HG03108 (cell line): ENCODE measurements around the gene SHLD1.
A peak's percentile ranks its signal among the peaks of the same experiment; 100 is the strongest.

ENCODE experiments used
- ATAC-seq: cut with Tn5 transposase; IDR thresholded peaks from one replicate; pipeline ENCODE4 v1.9.1; 2021; ENCODE audit warnings: moderate library complexity; ENCODE audit not compliant: unreplicated experiment

The SHLD1 gene

DNA sequence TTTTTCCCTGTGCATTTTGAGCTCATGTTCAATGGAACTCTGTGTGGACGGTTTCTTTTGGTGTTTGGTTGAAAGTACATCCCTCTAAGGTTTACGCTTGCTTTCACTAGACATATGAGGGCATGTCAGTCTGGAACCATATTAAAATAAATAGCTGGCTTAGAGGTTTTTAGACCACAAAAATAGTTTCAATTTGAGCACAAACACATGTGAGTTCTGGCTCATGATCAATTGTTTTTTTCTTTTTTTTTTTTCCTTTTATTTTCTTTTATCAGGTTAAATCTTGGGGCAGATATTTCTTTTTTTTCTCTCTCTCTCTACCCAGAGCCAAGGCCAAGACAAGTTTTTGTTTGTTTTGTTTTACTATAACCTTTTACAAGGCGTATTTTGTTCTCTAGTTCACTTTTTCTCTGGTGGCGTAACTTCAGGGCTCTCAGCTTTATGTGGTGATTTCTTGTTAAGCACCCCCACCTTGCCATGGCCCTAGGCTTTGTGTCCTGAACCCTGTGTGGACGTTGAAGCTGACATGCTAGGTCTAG, 92.9 kb downstream of the SHLD1 start:
- peak; percentile 50 for ATAC-seq

DNA sequence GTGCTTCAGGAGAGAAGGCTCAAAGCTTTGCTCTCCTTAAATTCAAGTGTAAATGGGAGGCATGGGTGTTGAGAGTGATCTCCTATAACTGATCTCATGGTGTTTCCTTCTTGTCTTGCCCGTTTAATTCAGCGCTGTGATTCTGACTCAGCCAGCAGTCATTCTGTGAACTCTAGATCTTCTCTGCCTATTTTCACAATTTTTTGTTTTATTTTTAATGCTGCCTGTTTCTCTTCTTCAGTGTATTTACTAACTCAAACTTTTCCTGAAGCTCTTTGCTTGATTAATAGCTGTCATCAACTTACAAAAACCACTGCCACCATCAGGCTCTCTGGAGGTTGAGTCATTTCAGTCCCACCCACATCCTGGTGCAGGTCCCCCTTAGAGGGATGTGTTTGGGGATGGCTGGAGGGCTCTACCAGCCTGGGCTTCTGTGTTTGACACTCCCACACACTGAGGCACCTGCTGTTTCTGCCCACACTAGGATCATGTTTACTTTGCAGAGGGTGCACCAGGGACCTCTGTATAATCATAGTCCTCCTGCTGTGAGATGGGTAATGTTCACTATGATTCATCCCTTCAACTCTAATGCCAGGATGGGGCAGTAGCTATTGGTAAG, 94.0 kb downstream of the SHLD1 start:
- ATAC-seq, result peak; percentile 74

DNA sequence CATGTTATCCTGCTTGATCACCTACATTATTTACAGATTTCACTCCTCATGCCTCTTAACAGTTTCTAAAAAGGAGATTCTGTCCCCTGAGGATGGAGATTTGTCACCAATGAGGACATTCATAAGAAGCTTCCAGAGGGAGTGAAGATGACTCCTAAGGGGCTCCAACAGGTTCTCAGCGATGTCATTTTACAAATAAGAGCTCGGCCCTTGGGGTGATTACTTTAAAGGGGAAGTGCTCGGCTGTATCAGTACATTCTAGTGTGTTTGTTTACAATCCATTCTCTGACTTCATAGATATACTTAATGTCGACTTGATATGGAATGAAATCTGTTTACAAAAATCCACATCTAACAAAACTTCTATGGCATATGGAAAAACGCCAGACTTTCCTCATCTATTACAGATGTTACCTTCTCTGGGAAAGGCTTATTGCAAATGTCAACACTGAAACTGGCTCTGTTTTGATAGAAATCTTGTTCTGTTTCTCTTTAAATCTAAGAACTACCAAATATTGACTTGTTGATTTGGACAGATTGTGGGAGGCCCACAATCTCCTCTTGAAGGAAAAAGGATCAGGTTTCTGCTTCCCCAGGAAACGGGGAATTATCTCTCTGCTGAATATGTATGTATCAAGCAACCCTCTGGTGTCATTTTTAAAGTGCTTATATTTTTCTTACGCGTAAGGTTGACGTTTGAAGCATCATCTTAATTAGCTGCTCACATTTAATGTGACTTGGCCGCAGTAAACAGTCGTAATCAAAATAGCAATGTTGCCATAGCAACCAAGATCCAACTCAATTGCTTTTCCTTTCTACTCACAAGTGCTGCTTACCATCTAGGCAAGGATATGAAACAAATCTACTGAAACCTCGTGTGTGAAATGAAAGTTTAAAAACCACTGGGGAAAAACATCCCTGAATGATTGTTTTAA, 95.7 kb downstream of the SHLD1 start:
- no peak for ATAC-seq

DNA sequence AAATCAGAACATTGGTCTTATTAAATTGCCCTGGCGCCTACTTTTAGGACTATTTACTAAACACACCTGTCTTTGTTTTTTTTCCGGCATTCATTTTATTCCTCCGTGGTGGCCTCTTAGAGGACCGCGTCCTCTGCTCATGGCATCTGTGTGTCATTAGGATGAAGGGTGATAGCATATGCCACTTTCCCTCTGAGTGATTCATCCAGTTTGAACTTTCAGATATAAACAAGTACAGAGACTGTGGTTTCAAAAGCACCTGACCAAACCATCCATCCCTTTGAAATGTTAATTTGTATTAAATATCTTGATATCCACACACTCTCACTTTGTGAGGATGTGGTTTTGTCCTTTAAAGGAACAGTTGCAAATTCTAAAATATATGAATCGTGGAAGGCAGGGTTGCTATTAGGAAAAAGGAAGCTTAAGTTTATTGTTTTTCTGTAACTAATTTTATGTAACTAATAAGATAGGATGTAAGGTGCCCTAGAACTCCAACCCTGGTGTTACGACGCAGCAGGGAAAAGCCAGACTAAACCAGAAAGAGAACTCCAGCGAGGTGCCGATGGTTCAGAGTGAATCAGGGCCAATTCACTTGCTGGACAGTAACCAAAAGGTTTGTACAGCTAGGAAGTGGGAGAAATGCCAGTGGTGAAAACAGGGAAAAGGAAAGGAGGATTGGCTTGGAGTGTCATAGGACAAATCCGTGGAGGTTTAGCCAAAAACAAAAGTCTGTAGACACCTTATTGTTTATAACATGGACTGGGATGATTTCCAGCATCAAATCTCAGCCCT, 98.7 kb downstream of the SHLD1 start:
- ATAC-seq, result no peak

DNA sequence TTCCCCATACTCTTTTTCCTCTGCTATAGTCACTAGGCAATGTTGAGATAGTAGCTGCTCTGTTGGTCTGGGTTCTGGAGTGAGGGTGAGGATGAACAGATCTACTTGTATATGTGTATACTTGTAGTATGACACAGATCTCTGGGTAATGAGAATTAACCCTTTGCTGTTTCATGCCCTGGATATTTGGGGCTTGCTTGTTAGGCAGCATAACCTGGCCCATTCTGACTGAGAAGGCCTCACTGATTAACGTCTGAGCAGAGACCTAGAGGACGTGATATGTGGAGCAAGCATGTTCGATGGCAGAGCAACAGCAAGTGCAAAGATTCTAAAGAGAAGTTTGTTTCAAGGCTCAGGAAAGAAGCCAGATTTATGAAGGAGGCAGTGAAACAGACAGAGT, 105.7 kb downstream of the SHLD1 start:
- no peak for ATAC-seq

DNA sequence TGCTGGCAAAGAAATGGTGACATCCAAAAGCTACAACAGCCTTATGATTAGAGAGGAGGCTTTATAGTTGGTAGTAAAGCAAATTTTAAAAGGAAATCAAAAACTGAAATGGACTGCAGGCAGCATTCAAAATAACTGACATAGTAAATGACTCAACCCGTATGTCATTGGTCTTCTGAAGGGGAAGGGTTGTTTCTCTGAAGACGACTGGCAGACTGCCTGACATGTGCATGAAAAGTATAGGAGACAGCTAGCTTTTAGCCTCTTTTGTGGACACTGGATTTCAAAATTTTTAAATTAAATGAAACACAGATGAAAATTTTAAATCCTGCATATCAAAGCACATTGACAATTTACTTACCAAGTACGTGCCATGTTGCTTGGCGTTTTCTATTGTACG, 109.4 kb downstream of the SHLD1 start:
- no peak for ATAC-seq

DNA sequence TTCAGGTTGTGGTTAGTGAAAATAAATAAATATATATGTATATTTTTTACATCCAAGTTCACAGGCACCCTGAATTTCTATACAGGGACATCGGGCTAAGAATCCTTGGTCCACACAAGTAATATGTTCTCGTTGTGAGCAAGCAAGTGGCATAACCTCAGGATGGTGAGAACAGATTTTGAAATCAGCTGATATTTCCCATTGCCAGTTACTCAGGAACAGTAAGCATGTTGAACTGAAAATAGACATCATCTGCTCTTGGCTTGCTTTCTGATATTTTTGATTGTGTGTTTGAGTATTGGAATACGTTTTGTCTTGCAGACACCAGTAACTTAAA, 112.5 kb downstream of the SHLD1 start:
- ATAC-seq, result no peak

DNA sequence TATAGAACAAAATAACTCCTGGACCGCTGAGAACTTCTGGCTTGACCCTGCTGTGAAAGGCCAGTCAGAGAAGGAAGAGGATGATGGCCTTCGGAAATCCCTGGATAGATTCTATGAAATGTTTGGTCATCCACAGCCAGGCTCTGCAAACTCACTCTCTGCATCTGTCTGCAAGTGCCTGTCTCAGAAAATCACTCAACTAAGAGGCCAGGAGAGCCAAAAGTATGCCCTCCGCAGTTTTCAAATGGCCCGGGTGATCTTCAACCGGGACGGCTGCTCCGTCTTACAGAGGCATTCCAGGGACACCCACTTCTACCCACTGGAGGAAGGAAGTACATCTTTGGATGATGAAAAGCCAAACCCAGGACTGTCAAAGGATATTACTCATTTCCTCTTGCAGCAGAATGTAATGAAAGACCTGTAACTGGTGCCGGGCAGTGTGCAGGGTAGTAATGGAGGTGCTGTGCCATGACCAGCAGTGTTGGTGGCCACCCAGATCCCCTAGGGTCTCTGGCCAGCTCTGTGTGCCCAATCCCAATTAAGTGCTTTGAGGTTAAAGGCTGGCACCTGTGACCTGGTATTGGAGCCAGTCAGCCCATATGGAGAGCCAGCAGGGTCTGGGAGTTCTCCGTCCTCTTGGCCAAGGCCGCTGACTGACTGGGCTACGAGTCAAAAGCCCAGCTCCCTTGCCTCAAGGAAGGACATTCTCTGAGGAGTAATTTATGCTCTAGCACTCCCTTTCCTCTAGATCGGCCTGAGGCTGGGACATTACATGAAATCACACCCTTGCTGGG, 113.0 kb downstream of the SHLD1 start:
- ATAC-seq, result no peak

DNA sequence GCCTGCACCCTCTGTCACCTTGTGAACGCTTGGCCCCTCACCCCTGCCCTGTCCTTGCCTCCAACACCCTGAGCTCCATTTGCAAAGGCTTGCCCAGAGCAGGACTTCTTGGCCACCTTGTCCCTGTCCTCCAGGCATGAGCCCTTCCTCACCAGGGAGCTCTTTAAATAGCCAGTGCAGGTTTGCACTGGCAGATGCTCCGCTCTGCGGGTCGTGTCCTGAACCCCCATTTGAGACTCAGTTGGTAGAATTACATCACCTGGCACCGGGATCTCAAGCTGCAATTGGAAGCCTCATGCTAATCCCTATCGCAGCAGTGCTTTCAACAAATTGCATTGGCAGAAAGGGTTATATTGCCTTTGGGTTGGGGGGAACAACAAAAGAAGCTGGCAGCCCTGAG, 114.2 kb downstream of the SHLD1 start:
- no peak for ATAC-seq

DNA sequence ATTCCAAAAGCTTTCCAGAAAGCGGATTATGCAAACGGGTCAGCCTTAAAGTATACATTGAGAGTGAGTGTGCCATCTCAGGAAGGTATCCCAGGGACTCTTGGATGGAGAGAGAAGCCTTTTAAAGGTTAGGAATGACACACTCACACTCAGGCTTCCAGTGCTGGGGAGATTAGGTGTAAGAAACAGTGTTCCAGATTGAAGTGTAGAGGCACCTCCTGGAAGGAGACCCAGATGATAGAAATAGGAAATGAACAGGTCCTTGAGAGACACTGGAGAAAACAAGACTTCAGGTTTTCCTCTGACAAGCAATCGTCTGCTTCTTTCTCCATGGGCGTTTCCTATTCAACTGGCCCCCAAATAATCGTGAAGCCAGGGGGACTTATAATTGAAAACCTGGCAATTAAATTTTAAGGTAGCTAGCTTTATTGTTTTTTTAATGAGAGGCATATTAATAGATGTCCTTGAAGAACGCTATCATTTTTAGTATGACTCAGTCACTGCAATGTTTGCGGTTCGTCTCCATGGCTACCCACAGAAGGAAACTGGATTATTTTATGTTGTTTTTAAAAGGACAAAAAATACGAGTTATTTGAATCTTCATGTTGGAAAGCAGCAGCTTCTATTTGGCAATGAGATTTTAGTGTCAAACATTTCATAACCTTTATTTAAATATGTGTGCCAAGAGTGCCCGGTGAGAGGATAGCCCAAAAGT, 114.8 kb downstream of the SHLD1 start:
- no peak for ATAC-seq

DNA sequence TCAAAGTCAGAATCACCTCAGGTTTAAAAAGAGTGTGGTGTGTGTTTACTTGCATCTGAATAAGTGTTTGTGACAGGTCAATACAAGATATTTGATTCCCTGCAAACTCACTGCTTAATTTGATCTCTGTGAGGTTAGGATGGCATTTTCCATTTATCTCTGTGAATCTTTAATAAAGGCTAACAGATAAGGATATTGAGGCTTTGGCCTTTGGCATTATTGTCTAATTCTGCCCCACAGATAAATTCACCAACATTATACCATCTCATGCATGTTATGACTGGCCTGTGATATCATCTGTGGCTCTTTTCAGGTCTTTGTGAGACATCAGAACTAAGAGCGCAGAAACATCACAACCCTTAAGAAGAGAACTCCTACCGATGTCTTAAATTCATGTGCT, 115.4 kb downstream of the SHLD1 start:
- no peak for ATAC-seq

DNA sequence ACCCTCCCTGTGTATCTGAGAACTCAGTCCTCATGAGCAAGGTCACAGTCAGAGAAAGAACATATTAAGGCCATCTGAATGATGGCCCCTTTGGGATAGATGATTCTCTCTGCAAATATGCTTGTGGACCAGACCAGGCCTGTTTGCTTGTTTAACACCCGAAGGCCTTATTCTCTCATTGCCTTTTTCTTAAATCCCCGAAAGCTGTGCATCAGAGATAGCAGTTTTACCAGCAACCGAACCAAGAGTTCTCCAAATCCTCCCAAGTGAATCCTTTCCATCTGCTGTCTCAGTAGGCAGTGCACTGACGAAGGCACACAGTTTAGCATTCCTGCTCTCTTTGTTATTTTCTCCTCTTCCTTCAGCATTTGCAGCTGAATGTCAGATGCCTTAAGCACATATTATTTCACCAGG, 120.4 kb downstream of the SHLD1 start:
- no peak for ATAC-seq

DNA sequence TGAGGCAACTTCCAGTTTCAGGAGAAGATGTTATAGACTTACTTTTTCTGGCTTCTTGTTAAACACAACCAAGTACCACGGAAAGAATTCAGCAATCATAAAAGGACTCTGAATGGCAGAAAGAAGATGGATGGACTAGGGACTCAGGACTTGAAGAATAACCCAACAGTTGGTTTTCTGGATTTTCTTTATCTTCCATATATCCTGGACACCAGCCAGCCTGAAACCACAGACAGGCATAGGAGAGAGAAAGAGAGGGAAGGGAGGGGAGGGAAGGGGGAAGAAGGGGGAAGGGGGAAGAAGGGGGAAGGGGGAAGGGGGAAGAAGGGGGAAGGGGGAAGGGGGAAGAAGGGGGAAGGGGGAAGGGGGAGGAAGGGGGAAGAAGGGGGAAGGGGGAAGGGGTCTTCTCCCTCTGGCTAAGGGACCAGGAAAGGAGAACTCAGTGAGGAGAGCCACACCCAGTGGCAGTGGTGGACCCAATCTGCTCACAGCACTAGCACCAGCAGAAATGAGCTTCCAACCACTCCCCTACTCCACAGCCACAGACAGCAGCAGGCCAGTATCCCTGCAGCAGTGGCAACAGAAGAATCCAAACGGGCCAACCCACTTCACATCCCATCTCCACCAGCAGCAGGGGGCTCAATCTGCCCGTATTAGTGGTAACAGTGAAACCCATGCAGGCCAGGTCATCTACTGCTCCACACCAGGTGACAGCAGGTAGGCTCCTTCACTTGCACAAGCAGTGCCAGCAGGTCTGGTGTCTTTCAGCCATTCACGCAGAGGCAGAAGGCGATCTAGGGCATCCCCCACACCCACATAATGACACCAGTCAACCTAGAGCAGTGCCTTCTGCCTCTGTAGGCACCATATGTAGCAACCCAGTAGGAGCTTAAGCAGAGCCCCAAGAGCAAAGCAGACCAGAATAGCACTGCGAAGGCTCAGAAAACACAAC, 121.5 kb downstream of the SHLD1 start:
- ATAC-seq, result no peak

DNA sequence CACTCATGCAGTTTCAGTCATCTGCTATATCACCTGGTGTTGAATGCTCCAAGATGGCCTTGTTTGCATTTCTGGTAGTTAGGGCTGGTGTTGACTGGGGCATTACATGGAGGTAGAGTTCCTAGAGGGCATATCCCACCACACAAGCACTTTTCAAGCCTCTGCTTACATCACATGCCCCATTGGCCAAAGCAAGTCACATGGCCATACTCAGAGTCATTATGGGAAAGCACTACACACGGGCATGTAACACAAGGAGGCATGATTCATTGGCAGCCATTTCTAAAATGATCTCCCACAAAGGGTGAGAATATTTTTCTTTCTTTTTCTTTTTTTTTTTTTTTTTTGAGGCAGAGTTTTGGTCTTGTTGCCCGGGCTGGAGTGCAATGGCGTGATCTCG, 126.9 kb downstream of the SHLD1 start:
- no peak for ATAC-seq

DNA sequence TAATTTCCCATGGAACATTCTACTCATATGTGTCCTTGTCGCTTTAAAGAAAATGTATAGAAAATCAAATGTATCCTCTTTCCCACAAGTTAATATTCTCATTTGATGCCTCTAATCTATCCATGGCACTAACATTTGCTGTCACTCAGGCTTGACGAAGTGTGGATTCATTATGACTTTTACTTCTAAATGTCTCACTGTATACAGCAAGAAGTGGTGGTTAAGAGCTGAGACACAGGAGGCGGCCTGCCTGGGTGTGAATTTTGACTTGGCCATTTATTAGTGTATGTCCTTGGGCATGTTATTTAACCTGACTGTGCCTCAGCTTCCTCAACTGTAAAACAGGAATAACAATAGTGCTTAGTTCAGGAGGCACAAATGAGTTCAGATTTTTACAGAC, 130.1 kb downstream of the SHLD1 start:
- ATAC-seq, result no peak

DNA sequence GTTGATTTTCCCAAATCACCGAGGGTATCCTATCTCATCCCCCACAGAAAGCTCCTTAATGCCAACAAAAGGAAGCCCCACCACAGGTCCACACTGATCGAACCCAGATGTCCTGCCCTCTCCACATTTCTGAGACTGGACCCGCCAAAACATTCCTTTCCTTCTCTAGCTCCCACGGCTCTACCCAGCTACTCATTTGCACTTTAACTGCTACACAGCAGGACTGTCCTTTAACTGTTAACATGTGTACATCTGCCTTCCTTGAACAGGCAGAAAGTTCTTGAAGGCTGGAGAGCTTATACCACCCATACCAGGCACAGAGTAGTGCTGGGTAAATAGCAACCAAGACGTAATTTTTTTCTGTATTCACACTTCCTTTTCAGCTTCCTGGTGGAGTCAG, 131.5 kb downstream of the SHLD1 start:
- ATAC-seq, result no peak

DNA sequence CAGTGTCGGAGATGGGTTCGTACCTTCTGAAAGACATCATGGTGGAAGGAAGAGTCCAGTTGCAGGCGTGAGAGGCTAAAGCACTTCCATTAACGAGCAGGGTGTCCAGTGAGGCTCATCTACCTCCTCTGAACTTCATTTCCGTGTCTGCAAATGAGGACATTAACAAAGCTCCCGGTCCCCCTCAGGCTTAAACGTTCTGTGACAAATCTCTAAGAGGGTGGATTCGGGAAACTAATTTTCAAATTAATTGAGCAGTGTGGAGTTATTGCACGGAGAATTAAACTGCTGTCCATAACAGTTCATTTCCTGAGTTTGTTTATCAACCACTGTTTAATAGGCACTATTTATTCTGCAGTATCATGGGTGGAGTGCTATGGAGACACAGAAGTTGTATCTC, 132.0 kb downstream of the SHLD1 start:
- ATAC-seq, result no peak

DNA sequence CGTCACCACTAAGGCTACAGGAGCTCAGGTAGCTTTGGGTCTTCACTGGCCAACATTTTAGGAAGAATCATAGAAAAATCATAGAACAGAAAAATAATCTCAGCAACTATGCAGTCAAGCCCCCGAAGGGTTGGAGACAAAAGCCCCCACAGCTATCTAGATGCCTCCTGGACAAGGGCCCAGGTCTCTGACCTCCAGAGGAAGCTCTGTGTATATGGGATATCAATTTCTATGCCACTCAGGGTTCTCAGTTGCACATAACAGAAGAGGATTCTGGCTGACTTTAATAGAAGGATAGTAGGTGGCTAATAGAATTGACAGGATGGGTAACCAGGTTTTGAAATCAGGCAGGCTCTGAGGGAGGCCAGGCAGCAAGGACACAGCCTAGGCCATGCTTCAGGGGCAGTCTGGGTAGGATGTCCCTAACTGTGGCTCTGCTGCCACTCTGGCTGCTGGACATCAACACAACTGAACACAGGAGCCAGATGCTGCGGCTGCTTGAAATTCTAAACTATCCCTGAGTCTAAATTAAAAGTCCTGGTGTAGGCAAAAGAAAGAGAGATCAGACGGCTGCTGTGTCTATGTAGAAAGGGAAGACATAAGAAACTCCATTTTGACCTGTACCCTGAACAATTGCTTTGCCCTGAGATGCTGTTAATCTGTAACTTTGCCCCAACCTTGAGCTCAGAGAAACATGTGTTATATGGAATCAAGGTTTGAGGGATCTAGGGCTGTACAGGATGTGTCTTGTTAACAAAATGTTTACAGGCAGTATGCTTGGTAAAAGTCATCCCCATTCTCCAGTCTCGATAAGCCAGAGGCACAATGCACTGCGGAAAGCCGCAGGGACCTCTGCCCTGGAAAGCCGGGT, 134.5 kb downstream of the SHLD1 start:
- ATAC-seq, result no peak
